SJCRH30 (cell line): ENCODE measurements around the gene ACACA. TPM values are rescaled to one million over a fixed set of nuclear protein-coding genes. Genes with fewer than 3 reads are reported as not detected.

ENCODE experiments used
- DNase-seq, 2 experiments: peaks; one replicate each; pipeline ENCODE4 v3.0.0-alpha.2; 2015 to 2020
- H3K27ac ChIP-seq: fragments of 250-450 bp; sonication (Bioruptor Pico); 2 replicates; pipeline ENCODE4 v1.5.1; 2020; ENCODE audit warnings: mild to moderate bottlenecking, moderate library complexity
- H3K27me3 ChIP-seq: fragments of 250-450 bp; sonication (Bioruptor Pico); 2 replicates; pipeline ENCODE4 v1.5.1; 2020; ENCODE audit warnings: mild to moderate bottlenecking, moderate library complexity
- H3K36me3 ChIP-seq: fragments of 250-450 bp; sonication (Bioruptor Pico); 2 replicates; pipeline ENCODE4 v1.5.1; 2020; ENCODE audit warnings: mild to moderate bottlenecking, moderate library complexity
- H3K4me1 ChIP-seq: fragments of 250-450 bp; sonication (Bioruptor Pico); 2 replicates; pipeline ENCODE4 v1.5.1; 2020; ENCODE audit warnings: mild to moderate bottlenecking, moderate library complexity
- H3K4me3 ChIP-seq: fragments of 250-450 bp; sonication (Bioruptor Pico); 2 replicates; pipeline ENCODE4 v1.5.1; 2020; ENCODE audit warnings: mild to moderate bottlenecking, moderate library complexity
- H3K9me3 ChIP-seq: fragments of 250-450 bp; sonication (Bioruptor Pico); replicated peaks from 2 replicates; pipeline ENCODE4 v1.5.1; 2020; ENCODE audit warnings: mild to moderate bottlenecking, moderate library complexity
- total RNA-seq: library from RNA; depleted of rRNA; stranded (reverse); fragments of >200 nt; shearing (Covaris generic); gene quantifications from 2 replicates; pipeline ENCODE4 v1.2.3, GENCODE V29; 2014

The ACACA gene
- total RNA-seq, 1 experiment from 2014 or later, result 74.0 TPM

DNA sequence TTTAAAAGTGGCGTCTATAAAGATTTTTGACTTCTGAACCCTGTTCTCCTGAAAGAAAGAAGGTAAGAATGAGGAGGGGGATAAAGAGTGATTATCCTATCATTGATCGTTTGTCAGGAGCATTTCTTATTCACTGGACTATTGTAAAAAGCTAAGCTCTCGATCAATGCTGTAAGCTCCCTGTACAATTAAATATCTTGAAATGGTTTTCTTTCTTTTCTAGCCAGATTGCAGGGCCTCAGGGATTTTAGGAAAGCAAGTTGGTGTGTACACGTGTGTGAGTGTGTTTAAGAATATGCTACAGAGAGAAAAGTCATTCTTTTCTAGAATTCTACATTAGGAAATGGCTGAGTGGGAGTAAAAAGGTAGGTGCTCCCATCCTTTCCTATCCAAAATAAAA is 303.4 kb downstream of the ACACA start:
- H3K27ac ChIP-seq, result no peak overlapping the region
- H3K36me3 ChIP-seq, result peaks cover 29% of the 10 kb centered on the region
- no peaks in the 10 kb centered on the region for H3K27me3 ChIP-seq
- no peaks in the 10 kb centered on the region for H3K9me3 ChIP-seq
- no peaks in the 10 kb centered on the region for H3K4me1 ChIP-seq
- no peak overlapping the region for H3K4me3 ChIP-seq
- DNase-seq, result no peak

DNA sequence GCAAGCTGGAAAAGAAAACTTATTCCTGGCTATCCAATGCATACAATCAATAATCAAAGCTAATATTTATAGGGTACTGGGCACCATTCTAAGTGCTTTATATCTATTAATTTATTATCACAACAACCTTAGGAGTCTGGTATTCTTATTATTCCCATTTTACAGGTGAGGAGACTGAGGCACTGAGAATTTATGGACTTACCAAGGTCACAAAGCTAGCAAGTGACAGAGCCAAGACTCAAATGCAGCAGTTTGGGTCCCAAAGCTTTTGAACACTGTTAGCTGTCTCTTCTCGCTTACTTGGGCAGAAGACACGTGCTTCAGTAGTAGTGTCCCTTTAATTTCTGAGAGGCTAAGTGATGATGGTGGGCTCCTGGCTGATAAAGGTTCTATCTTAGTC is 305.3 kb downstream of the ACACA start:
- Histone ChIP-seq H3K4me1 (no peaks in the 10 kb centered on the region), H3K9me3 (no peaks in the 10 kb centered on the region), H3K4me3 (no peak overlapping the region), H3K27ac (no peak overlapping the region), H3K27me3 (no peaks in the 10 kb centered on the region), H3K36me3 (peaks cover 38% of the 10 kb centered on the region)
- no peak for DNase-seq

DNA sequence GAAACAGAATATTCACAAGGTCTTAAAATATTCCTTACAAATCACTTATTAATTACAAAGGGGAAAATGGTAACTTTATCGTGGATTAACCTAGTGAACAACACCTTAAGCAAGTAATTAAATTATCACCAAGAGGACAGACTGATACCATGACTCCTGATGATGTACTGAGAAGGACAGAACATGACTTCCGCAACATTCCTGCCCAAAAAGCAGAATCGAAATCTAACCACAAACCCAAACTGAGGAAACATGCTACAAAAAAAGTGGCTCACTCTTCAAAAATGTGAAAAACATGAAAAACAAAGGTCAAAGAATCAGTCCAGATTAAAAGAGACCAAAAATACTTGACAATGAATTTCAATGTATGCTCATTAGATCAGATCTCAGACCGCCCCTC is 306.4 kb downstream of the ACACA start:
- Histone ChIP-seq H3K27ac (no peak overlapping the region), H3K4me3 (no peak overlapping the region), H3K27me3 (no peaks in the 10 kb centered on the region), H3K9me3 (no peaks in the 10 kb centered on the region), H3K4me1 (no peaks in the 10 kb centered on the region), H3K36me3 (peaks cover 42% of the 10 kb centered on the region)
- DNase-seq, result no peak

DNA sequence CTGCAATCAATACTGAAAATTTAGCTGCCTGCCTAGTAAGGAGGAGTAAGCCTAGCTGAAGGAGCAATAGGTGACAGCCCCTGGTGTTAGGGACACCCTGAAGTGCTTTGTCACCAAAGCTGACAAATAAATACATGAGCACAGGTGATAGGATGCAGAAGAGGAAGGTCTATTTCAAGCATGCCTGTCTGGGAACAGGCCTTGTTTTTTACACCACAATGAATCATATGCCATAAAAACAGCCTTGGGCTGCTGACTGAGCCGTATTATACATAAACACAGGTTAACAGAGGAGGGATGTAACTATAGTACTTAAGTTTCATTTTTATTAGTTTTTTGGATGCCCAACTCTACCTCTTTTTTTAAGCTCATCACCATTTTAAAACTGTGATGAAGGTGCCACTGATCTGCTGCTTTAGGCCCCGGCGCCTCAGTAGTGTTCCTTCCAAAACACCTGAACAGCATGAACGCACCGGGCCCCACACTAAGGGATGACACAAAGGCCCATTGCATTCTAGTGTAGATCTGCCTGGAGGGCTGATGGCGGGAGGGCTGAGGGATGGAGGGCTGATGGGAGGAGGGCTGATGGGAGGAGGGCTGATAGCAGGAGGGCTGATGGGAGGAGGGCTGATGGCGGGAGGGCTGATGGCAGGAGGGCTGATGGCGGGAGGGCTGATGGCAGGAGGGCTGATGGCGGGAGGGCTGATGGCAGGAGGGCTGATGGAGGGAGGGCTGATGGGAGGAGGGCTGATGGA is 307.5 kb downstream of the ACACA start:
- Histone ChIP-seq H3K27me3 (no peaks in the 10 kb centered on the region), H3K27ac (no peak overlapping the region), H3K9me3 (no peaks in the 10 kb centered on the region), H3K36me3 (peaks cover 35% of the 10 kb centered on the region), H3K4me1 (no peaks in the 10 kb centered on the region), H3K4me3 (no peak overlapping the region)
- no peak for DNase-seq

DNA sequence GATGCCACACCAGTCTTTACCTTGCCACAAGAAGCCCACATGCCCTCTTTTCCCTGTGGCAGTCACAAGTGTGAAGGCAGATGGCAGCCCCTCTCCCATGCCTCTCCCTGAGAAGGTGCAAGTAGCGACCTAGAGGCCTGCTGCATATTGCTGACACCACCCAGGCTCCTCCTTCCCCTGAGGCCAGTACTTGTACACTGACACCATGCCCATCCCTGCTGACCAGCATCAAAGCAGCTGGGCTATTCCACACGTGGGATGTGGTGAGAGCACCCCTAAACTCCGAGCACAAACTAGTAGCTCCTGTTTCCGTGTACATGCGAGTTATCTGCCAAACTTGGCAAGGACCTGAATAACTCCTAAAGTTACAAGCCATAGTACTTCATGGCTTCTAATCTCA is 308.5 kb downstream of the ACACA start:
- H3K9me3 ChIP-seq, result no peaks in the 10 kb centered on the region
- no peak overlapping the region for H3K4me3 ChIP-seq
- no peaks in the 10 kb centered on the region for H3K27me3 ChIP-seq
- DNase-seq, result no peak
- no peaks in the 10 kb centered on the region for H3K4me1 ChIP-seq
- H3K27ac ChIP-seq, result no peak overlapping the region
- peaks cover 37% of the 10 kb centered on the region for H3K36me3 ChIP-seq

DNA sequence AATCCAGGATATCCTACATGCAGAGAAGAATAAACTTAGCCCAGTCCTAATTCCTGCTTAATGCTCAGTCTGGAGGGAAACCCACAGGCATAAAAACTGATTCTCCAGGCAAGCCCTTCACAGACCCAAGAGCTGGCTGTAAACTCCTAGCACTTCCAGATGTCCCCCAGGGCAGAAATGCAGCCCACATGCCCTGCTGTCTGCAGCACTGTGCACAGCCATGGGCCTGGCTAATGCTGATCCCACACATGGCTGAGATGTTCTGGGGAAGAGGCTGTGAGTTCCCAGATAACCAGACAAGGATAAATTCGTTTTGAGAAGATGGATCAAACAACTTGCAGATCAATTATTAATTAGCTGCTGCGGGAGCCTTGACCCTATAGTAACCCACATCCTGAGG is 309.5 kb downstream of the ACACA start:
- peaks cover 35% of the 10 kb centered on the region for H3K36me3 ChIP-seq

DNA sequence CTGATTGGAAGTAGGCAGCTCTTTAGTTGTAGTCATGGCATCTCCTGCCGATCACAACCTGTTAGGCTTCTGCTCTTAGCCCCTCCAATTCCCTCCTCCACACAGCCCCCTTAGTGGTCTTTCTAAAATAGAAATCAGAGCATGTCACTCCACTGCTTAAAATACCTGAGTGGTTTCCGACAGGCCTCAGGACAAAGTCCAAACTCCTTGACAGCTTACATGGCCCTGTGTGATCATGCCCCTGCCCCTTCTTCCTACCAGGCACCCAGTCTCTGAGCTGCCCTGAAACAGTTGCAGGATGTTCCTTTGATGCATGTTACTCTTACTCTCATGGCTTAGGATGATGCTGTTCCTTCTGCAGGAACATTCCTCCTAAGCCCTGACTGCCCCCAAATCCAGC is 310.6 kb downstream of the ACACA start:
- Histone ChIP-seq H3K27me3 (no peaks in the 10 kb centered on the region), H3K4me1 (no peaks in the 10 kb centered on the region), H3K36me3 (peaks cover 29% of the 10 kb centered on the region), H3K4me3 (no peak overlapping the region), H3K9me3 (no peaks in the 10 kb centered on the region), H3K27ac (no peak overlapping the region)
- DNase-seq, result no peak

More for the DNA sequence above, 309.5 kb downstream of the ACACA start:
- Histone ChIP-seq H3K27ac (no peak overlapping the region), H3K4me1 (no peaks in the 10 kb centered on the region), H3K27me3 (no peaks in the 10 kb centered on the region), H3K4me3 (no peak overlapping the region), H3K9me3 (no peaks in the 10 kb centered on the region)
- no peak for DNase-seq

DNA sequence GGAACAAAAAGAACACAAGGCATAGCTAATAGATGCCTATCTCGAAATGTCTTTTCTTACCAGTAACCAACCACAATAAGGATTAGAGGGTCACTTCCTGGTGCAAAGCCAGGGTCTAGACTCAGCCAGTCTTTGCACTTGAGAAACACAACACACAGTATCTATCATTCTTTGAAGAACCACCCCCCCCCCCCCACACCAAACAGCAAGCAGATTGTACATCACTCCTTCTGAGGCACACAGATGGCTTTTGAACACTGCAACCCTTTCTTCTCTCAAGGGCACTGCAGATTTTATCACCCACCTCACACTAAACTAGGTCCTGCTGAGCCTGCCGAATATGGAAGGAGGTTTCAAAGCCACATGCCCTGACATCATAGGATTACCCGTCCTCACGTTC is 312.2 kb downstream of the ACACA start:
- Histone ChIP-seq H3K9me3 (no peaks in the 10 kb centered on the region), H3K27ac (no peak overlapping the region), H3K4me1 (no peaks in the 10 kb centered on the region), H3K36me3 (peaks cover 33% of the 10 kb centered on the region), H3K27me3 (no peaks in the 10 kb centered on the region), H3K4me3 (no peak overlapping the region)
- DNase-seq, result peak in 1 of 2 experiments; percentile 23

DNA sequence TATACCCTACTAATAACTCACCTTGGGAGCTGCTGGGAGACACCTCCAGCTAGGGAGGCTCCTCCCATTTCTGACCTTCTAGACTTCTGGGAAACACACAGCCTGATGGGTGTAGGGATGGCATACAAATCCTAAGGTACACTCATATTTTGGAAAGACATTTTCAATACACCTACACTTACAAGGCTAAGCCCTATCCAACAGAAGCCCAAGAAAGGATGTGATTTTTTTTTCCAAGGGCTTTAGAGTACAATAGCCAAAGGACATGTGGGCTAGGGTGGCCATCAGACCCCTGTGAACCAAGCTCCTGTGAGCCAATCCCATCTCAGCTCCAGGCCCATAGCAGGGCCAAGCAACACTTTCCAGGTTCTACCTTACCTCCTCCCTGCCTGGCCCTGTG is 313.9 kb downstream of the ACACA start:
- Histone ChIP-seq H3K36me3 (peaks cover 42% of the 10 kb centered on the region), H3K4me3 (no peak overlapping the region), H3K27me3 (no peaks in the 10 kb centered on the region), H3K27ac (no peak overlapping the region), H3K9me3 (no peaks in the 10 kb centered on the region), H3K4me1 (no peaks in the 10 kb centered on the region)
- no peak for DNase-seq

DNA sequence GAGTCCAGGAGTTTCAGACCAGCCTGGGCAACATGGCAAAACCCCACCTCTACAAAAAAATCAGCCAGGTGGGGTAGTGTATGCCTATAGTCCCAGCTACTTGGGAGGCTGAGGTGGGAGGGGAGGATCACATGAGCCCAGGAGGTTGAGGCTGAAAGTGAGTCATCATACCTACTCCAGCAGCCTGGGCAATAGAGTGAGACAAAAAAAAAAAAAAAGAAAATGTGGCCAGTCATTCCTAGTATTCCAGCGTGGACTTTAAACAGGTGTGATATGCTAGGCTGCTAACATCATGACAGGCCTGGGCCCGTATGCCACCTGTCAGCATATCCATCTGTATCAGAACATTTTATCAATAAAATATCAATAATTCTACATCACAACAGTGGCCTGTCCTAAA is 314.6 kb downstream of the ACACA start:
- Histone ChIP-seq H3K4me1 (no peaks in the 10 kb centered on the region), H3K36me3 (peaks cover 42% of the 10 kb centered on the region), H3K9me3 (no peaks in the 10 kb centered on the region), H3K27ac (no peak overlapping the region), H3K4me3 (no peak overlapping the region), H3K27me3 (no peaks in the 10 kb centered on the region)
- no peak for DNase-seq

DNA sequence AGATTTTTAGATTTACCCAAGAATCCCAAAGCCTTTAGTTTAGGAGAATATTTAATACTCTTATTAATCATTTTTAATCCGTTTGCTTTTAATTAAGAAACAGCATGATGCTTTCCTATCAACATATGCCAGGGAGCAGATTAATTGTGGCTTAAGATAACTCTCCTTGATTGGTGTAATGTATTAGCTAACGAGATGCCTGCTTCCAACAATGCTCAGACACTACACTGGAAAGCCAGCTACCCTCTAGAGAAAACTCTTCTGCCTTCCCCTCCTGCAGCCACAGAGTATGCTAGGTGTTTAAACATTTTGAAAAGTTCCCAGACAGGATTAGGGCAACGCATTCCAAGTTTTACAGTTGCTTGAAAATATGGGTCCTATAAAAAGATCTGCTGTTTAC is 315.7 kb downstream of the ACACA start:
- Histone ChIP-seq H3K27me3 (no peaks in the 10 kb centered on the region), H3K27ac (no peak overlapping the region), H3K4me3 (no peak overlapping the region), H3K9me3 (no peaks in the 10 kb centered on the region), H3K36me3 (peaks cover 42% of the 10 kb centered on the region), H3K4me1 (no peaks in the 10 kb centered on the region)
- no peak for DNase-seq

DNA sequence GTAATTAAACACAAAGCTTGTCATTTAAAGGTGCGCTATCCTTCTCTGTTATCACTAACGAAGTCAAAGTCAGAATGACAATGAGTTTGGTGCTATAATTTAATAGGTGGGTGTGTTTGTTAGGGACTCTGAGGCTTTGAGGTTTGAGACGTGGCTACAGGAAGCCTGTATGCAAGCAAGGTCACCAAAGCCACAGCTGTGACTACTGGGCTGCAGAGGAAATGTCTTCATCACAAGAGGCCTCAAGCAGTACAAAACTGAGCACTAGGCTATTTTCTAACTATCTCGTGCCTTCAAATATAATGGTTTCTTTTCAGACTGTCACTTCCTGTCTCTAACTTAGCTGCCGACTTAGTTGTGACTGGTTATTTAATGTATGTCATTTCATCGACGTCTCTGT is 316.7 kb downstream of the ACACA start:
- peaks cover 49% of the 10 kb centered on the region for H3K36me3 ChIP-seq
- H3K9me3 ChIP-seq, result no peaks in the 10 kb centered on the region
- DNase-seq, result no peak
- H3K27ac ChIP-seq, result no peak overlapping the region
- H3K4me3 ChIP-seq, result no peak overlapping the region
- H3K27me3 ChIP-seq, result no peaks in the 10 kb centered on the region
- H3K4me1 ChIP-seq, result no peaks in the 10 kb centered on the region

DNA sequence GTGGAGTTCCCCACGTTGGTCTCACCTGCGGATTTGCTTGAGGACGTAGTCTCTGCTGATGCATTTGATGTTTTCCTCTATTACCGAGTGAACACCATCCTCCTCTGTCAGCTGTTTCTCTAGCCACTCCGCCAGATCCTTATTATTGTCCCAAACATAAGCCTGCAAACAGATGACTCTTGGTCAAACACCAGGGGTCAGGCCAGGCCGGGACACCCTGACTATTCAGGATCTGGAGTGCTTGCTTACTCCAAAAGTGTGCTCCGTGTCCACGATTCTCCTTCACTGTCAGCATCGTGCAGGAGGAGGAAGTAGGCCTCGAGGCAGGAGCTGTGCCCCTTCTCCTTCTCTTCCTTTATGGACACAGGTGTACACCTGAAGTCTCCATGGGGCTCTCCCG is 317.7 kb downstream of the ACACA start:
- peaks cover 46% of the 10 kb centered on the region for H3K36me3 ChIP-seq
- DNase-seq, result no peak
- H3K27ac ChIP-seq, result no peak overlapping the region
- H3K4me1 ChIP-seq, result peaks cover 4% of the 10 kb centered on the region; the same call in 1 of the 2 replicates
- no peaks in the 10 kb centered on the region for H3K27me3 ChIP-seq
- H3K9me3 ChIP-seq, result no peaks in the 10 kb centered on the region
- H3K4me3 ChIP-seq, result no peak overlapping the region

DNA sequence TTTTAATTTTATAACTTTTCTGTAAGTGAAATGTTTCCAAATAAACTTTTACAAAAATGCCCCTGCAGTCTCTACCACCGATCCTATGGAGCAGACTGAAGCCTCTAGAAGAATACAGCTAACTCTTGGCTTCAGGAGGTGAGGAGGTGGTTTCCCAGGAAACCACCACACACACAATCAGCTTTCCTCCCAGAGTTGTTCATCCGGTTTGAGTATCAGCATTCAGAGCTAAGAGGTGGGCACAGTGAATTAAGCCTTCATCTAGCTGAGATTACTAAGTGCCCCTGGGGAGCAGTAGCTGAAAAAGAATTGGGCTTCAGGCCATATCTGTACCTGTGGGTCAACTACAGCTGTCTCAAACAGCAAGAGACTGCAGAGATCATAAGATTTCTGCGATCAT is 318.2 kb downstream of the ACACA start:
- Histone ChIP-seq H3K36me3 (peaks cover 42% of the 10 kb centered on the region), H3K4me1 (peaks cover 8% of the 10 kb centered on the region; the same call in 1 of the 2 replicates), H3K9me3 (no peaks in the 10 kb centered on the region), H3K27ac (no peak overlapping the region), H3K27me3 (no peaks in the 10 kb centered on the region), H3K4me3 (no peak overlapping the region)
- no peak for DNase-seq

DNA sequence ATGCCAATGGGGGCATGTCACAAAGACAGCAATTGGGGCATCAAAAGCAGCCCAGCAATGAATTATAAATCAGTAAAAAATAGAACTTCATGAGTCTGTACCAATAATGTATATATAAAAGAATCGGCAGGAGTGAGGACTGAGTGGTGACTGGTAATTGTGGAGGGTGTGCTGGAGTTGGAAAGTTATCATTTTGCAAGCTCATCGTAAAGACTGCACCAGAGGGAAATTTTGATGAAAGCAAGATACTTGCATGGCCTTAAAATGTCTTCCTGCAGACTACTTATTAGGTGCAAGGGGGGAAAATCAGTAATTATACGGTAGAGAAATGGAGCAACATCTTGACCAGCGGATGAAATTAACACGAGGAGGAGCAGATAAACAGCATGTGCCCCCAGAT is 319.0 kb downstream of the ACACA start:
- Histone ChIP-seq H3K4me3 (no peak overlapping the region), H3K36me3 (peaks cover 42% of the 10 kb centered on the region), H3K9me3 (no peaks in the 10 kb centered on the region), H3K27me3 (no peaks in the 10 kb centered on the region), H3K4me1 (peaks cover 12% of the 10 kb centered on the region), H3K27ac (no peak overlapping the region)
- DNase-seq, result no peak

DNA sequence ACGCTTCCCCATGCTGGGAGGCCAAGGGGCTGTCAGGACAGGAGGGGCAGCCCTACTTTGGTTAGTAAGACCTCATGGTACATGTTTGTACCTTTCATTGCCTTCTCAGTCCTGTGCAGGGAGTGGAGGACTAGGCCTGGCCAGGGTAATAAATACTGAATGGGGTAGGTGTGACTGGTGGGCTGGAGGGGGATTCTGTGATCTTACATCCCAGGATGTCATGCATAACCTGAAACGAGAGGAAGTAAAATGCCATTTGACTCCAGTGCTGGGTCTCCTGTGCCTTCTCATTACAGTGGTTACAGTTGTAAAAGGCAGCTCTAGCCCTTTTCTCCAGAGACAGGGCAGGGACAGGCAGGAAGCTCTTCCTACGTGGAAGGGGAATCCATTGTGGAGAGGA is 319.7 kb downstream of the ACACA start:
- H3K4me1 ChIP-seq, result peaks cover 12% of the 10 kb centered on the region
- H3K27me3 ChIP-seq, result no peaks in the 10 kb centered on the region
- DNase-seq, result no peak
- H3K9me3 ChIP-seq, result no peaks in the 10 kb centered on the region
- H3K27ac ChIP-seq, result no peak overlapping the region
- H3K4me3 ChIP-seq, result no peak overlapping the region
- H3K36me3 ChIP-seq, result peaks cover 42% of the 10 kb centered on the region
